SW480 (cell line): ENCODE results near the gene GAP43.
A peak's percentile ranks its signal among the peaks of the same experiment; 100 is the strongest.

Experiments used
- DNase-seq: peaks from one replicate; pipeline ENCODE4 v3.0.0-alpha.2; 2016; ENCODE audit warnings: low spot score

GAP43 gene

DNA sequence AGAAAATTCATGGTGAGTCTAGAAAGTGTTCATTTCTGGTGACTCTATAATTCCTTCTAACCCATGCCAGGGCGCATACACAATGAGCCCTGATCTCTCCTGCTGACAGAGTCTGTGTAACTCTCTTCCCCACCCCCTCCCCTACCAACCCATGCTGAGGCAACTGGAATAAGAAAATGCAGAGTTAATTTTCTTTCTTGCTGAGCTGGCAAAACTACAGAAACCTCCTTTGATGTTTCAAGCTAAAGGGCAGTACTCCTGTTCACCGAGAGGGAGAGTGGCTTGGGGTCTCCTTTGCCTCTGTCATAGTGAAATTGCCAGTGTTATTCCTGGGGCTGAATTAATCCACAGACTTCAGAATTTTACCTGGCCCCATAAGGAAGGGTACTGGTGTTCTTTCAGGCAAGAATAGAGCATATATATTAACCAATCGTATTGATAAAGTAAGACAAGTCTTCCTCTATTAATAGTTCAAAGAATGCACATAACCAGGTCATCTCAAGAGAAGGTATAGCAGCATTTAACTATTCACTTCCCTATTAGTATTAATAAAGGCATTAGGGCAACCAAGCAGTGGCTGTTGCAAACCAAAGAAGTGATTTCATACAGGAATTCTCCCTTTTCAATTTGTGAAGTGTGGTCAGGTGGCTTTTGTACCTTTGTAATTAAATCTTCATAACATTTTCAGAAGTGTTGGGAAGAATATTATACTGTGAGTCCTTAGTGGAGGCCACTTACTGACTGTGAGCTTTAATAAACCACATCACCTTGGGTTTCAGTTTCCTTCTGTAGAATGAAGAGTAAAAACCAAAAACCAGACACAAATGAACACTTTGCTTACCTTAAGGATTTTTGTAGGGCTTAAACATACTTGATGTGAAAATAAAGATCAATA, 4.1 kb downstream of the GAP43 start:
- DNase-seq, result no peak

DNA sequence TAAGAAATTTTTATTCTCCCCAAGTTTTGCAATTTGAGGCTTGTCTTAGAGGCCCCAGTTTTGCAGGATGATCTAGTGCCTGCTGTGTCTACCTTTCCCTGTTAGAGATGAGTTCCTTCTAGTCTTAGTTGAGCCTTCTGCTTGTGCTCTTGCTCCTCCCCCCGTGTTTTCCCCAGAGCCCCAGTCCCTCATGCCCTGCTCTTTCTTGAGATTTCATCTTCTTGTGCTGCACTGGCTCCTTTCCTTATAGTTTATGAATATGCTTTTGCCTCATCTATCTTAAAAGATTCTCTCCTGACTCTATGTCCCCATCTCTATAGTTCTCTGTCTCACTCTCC, 4.7 kb downstream of the GAP43 start:
- DNase-seq, result no peak

DNA sequence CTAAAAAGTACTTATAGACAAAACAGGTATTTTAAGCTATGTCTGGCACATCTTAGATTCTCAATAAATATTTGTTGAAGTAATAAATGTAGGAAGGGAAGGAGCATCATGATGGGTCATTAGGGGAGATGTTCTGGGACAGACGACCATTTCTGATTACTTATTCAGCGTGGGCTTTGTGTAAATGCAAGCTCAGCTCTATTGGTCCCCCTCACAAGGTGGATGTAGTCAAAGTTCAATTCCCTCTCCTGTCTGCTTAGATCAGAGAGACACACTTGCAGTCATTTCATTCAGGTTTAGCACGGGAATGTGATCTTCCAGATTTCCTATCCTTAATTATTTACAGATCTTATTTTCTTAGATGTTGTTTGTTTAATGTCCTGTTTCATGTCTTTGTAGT, 7.5 kb downstream of the GAP43 start:
- no peak for DNase-seq

DNA sequence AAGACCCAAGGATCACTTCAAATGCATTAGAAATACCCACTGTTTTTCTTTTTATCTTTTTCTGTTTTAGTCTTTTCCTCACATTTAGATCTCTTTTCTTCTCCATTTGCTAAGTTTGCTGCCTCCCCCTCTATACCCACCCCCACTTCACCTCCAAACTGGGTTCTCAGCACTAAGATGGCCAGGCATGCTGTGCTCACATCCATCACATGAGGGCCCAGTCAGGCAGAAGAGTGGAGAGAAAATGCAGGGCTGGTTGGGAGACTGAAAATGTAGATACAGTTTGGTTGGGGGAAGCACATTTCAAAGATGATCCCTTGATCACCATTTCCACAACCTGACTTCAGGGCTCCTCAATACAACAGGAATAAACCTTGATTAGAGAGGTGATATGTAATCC, 8.7 kb downstream of the GAP43 start:
- DNase-seq, result no peak

DNA sequence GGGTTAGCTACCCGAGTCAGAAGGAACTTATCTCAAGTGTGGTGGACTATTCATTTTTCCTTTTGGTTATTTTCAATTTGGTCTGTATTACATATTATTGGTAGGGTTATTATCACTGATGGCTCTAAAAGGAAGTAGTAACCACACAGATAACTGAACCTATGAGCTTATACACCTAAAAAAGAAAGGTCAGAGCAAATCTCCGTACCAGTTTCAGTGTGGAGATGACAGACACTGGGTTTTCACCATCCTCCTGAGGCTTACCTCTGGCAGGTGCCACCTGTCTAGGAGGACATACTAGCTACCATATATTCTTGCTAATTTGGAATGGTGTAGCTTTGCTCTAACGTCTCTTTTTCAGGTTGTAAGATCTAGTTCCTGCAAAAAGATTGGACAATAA, 10.2 kb downstream of the GAP43 start:
- DNase-seq, result no peak

DNA sequence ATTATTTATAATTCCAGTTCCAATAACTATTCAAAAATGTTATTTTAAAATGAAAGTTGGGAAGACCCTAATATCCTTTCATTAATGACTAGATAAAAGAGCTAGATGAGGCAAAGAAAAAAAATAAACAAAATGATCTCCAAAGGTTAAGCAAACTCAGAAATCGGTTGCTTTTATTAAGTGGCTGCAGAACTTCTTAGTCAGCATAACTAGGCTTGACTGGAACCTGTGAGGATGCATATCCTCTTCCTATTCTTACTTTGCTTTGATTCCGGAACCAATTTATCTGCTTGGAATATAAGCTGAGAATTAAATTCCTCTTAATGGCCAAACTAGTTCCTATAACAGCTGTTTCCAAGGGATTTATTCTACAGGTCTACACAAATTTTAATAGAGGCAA, 10.7 kb downstream of the GAP43 start:
- DNase-seq, result no peak

DNA sequence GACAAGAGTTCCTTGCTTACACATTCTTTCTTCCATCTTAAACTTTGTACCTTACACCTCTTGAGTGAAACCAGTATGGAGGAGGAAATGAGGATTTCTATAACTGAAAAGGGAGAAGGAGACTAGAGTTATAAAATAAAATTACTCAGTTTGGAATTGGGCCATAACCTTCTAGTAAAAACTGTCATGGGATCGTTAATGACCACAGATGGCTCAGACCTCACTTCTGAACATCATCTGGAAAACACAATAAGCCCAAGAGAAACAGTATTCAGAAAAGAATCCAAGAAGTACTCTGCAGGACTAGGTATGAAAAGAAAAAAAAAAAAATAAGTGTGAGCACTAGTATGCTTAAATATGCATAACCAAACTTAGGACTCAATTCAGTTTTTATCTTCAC, 12.1 kb downstream of the GAP43 start:
- DNase-seq, result no peak

DNA sequence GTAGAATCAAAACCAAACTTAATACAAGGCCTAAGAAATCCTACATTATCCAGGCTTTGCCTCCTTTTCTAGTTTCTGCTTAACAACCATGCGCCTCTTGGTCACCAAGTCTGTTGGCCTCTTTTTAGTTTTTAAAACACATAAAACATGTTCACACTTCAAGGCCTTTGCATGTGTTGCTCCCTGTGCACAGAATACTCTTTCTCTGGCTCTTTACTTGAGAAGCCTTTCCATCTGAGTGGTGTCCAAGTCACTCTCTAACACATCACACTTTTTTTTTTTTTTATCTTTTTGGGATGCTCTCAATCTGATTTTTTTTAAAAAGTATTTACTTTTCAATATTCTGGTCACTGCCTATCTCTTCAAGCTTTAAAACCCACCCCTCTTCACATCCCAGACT, 14.9 kb downstream of the GAP43 start:
- DNase-seq, result no peak

DNA sequence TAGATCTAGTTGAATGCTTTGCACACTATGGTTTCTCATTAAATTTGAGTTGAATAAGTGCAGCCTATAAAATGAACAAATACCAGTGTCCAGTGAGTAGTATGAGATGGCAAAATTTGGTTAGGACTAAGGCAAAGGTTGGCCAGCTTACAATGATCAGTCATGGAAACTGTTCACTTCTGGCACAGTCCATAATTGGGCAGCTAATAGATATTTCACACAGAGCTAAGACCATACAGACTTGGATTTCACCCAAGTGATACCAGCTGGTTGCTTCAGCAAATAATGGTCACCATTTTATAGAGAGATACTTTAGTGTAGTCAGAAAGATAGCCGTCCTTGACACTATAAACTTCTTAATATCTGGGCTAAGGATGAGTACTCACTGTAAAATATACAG, 15.7 kb downstream of the GAP43 start:
- no peak for DNase-seq

DNA sequence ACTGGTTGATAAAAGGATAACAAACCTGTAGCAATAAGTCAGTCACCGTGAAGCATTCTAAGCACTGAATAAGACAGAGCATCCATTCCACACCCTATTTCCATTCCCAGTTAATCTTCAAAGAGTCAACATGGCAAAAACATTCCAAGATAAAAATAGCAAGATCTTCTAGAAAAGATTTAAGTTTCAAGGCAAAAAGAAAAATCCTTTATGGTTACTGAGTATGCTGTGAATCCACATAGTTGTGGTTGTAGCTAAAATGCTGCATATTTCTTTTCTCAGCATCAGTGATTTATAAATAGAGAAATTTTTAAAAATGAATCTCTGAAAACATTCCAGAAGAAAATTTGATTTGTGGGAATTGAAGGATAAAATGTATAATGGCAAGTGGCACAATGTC, 21.1 kb downstream of the GAP43 start:
- no peak for DNase-seq

DNA sequence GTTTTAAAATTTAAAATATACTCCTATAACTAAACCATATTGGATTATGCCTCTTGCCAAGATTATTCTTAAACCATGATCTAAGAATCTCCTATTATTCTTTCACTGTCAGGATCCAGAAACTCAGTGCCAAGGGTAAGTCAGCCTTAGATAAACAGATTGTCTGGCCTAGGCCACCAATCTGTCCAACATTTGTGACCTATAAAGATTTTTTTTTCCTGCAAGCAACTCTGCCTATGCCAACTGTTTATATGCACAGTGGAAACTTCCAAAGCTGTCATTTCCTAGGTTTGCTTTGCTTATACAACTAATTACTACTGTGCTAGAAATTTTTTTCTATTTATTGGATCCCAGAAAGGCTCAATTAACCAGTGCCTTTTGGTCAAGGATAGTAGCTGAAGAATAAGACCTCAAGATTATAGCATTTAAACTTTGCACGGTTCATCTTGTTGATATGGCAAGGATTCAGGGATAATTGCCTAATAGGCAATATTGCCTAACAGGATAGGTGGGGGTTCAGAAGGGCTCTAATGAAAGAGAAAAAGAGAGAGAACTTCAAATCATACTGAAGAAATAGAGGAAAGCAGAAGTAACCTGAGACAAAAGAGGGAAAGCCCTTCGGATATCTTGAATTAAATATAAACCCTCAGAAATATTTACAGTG, 22.8 kb downstream of the GAP43 start:
- DNase-seq, result no peak

DNA sequence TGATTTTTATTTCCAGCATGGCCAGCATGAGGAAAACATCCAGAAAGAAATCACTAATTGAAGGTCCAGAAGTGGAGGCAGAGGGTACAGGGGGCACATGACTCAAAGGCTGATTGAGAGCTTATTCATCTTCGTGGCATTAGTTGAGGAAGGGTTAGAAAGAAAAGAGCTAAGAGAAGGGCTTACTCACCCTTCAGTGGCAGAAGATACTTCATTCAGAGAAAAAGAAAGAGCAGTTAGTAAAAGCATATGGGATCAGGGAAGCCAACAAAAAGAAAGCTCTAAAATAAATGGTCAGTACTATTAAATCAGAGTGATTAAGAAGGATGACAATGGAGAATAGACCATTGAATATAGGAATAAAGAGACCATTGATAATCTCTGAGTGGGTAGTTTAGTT, 25.2 kb downstream of the GAP43 start:
- DNase-seq, result no peak

DNA sequence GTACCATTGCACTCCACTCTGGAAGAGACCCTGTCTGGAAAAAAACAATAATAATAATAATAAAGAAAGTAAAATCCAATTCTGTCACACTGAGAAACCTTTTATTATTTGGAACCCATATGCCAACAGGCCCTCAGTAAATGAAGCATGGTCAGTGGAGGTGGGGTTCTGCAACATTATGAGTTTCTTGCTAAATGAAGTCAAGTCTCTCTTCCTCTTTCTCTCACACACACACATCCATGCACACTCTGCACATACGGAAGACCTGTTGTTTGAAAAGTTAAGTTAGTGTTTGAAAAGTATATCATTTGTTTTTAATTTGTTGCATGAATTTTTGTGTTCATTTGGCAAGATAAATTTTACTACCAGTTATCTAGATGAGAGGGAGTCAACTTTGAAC, 27.8 kb downstream of the GAP43 start:
- DNase-seq, result no peak

DNA sequence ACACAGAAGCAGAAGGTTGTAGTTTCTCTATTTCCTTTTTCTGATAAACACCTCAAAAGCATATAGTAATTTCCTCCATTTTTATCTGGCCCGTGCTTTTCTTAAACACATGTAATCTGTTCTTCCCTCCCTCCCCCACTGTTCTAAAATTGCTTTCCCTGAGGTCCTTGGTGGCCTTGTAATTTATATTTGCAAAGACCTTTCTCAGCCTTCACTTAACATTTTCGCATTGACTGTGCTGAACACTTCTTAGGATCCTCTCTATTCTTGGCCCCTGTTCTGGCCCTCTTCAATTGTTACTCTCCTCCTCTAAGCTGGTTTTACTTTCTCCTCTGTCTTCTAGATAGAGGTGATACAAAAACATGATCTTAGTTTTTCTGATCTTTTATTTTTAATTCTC, 28.3 kb downstream of the GAP43 start:
- no peak for DNase-seq

DNA sequence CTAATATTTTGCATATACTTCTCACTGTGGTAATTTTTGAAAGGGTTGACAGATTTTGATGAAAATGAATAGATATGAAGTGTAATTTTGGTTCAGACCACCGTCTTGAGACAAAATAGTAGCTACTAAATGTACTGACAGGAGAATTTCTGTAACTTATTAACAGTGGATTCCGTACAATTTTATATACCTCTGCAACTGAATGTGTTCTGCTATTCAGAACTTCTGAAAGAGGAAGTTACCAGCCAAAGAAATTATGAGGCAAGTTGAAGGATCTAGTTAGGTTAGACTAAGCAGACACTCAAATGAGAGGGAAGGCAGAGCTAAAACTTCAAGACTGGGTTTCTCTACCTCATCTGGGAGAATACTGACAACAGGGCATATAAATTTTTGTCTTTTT, 29.4 kb downstream of the GAP43 start:
- no peak for DNase-seq

DNA sequence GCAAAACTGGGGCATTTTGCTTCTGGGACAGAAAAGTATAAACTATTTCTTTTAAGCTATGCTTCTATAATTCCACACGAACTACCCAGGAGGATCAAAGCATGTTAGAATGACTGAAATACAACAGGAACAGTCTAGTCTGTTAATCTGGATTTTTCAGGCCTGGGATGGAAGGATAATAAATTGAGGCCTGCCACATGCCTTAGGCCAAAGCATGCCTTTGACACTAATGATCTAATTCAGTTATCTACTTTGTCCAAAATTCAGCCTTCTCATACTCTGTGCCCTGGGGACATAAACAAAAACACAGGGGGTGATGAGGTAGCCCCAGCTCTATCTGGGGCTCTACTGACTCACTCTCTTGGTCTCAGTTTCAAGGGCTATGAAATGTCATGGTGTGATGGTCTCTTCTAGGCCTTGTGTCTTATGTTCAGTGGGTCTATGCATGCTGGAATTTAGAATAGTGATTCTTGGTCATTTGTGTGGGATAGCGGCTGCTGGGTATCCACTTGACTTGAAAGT, 32.5 kb downstream of the GAP43 start:
- DNase-seq, result no peak

DNA sequence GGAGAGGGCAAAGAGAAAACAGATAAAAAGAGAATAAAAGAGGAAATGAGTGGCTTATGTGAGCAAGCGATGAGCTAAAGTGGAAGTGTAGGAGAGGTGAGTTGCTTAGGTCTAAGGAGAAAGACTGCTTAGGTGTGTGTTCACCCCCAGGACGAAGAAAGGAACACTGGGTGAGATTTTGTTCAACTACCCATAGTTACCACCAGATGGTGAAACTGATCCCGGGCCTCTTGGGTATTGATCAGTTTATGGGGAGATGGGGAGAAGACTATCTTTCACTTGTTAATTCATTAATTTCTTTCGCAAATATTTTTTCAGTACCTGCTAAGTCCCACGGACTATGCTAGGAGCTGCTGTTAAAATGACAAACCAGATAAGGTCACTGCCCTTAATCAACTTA, 33.9 kb downstream of the GAP43 start:
- no peak for DNase-seq

DNA sequence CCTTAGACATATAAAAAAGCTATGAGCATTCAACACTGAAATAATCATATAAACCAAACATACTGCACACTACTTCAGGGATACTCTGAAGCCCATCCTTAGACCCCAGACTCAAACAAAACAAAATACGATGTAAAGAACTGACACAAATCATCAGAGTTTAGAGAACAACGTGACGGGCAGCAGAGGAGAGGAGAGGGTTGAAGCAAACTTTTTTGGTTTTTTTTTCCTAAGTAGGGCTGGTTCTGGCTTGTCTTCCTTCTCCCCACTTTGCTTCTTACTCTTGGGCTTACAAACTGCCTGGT, 34.7 kb downstream of the GAP43 start:
- no peak for DNase-seq

DNA sequence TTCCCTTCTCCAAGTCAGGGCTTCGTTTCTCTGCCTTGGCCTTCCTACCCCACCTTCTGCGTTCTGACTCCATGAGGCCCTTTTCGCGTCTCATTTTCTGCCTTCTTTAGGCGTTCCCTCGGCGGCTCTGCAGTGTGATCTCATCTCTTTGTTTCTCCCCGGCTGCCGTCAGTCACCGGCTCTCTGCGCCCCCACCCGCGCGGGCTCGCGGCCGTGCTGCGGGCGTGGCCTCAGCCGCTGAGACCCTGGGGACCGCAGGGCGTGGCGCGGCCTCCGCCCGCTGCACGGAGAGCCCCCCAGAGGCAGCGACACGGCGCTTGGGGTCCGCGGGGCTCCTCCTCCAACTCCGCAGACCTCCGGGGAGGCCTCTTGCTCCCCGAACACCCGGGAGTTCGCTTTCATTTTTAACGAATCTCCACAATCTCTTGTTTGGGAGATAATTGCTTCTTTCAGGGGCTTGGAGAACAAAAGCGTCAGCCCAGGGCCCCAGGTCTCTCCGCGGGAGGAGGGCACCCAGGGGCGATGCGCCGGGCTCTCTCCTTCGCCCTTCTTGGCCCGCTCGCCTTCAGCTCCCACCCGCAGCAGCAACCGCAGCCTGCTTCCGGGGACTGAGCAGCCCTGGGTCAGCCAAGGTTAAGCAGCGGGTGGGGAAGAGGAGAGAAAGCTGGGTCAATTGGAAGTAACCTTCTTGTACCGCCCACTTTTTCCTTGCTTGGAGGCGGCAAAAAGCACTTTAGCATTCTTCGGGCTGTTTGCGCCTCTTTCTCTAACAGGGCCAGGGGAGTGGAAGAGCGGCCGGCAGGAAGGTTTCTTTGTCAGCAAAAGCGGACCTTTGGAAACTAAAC, 35.2 kb downstream of the GAP43 start:
- DNase-seq, result peak; percentile 75

DNA sequence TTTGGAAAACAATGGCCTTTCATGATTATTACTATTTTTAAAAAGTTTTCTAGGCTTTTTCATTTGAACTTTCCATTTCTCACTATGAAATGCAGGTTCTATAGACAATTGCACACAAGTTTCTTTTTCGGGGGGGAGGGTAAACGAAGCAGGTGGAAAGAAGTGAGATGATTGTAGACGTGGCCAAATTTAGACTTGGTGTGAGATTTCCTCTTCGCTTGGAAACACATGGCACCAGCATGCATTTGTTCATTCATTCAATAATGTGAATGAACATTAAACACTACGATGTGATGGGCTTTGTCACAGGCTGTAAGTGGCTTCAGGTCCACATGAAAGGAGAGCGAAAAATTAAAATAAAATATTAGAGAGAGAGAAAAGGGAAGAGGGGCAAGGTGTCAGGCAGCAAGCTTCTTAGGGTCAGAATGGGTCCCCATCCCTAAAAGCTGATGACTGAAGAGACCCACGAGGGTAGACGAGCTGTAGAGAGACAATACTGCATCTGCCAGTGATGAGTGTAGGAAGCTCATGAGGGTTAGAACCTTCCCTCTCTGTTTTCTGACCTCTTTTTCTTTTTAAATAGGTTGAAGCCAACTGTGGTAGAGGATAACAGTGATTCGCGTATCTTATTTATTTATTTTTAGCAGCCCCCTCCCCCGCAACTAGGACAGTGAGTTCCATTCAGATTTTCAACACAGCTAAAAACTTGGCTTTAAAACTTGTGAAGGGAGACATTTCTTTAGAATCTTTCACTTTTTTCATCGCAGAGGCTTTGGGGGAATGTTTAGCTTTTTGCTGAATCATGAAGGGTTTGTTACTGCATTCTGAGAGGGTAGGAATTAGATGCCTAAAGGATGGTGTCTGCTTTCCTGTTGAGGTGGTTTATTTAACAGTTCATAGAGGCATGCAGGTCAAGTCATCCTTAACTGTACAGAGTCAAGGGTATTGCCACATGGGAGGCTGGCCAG, 36.2 kb downstream of the GAP43 start:
- no peak for DNase-seq

DNA sequence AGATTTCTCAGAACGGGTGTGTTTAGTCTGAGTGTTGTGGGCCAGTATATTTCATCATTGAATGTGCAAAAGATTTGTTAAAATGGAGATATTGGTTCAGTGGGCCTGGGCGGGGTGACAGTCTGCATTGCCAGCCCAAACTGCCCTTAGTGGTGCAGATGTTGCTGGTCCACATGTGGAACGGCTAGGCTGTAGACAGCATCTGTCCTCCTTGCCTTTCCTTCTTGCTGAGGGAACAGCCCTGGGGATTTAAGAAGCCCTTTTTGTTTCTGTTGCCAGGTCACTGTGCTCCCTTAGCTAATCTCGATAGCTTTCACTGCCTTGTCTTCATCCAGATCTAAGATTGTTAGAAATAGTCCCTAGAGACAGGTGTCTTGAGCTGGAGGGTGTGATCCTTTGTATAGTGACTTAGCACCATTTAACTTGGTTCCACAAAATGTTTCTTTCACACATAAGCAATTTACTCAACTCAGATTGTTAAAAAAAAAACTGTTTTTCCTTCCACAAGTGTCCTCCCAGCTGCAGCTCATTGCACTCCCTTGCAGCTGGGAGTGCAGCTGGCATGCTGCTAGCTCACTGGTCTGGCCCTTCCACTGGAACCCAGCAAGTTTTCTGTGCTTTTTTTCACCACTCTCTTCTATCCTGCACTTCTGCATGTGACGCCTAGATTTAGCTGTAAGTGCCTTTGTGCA, 37.5 kb downstream of the GAP43 start:
- DNase-seq, result no peak
